Spinal cord (tissue), 10 donors: ENCODE results near the gene TMEM145. TPM values are rescaled to one million over a fixed set of nuclear protein-coding genes. Genes with fewer than 3 reads are reported as not detected.
A peak's percentile ranks its signal among the peaks of the same experiment; 100 is the strongest.

Experiments used
- DNase-seq, 6 donors: peaks; one replicate each; pipeline versions ENCODE4 v3.0.0 to v3.0.0-alpha.2; 2013 to 2015; ENCODE audit warnings: low spot score in 6 of 6, low read depth in 4 of 6
- H3K27ac ChIP-seq: one replicate; pipeline ENCODE4 v1.5.1; 2013; ENCODE audit warnings: low read depth, low read length, control low read depth
- H3K27me3 ChIP-seq: one replicate; pipeline ENCODE4 v1.6.1; 2013; ENCODE audit warnings: low read length; ENCODE audit not compliant: control insufficient read depth, insufficient read depth
- H3K36me3 ChIP-seq: one replicate; pipeline ENCODE4 v1.6.1; 2013; ENCODE audit warnings: low read length; ENCODE audit not compliant: control insufficient read depth, insufficient read depth
- H3K4me1 ChIP-seq: one replicate; pipeline ENCODE4 v1.6.1; 2013; ENCODE audit warnings: low read length; ENCODE audit not compliant: control insufficient read depth, insufficient read depth
- H3K4me3 ChIP-seq: one replicate; pipeline ENCODE4 v1.5.1; 2013; ENCODE audit warnings: low read depth, low read length, control low read depth
- H3K9me3 ChIP-seq: one replicate; pipeline ENCODE4 v1.6.1; 2013; ENCODE audit warnings: low read length; ENCODE audit not compliant: control insufficient read depth, insufficient read depth
- WGBS: methylation state at CpG from one replicate; pipeline ENCODE4 v1.1.5; 2013; ENCODE audit warnings: missing lambda C conversion rate; ENCODE audit not compliant: insufficient coverage; 5-methylcytosine and 5-hydroxymethylcytosine counted together
- polyA plus RNA-seq, 2 donors: library from polyadenylated mRNA; unstranded; fragments of 120-200 nt; gene quantifications; one replicate each; pipeline ENCODE4 v1.2.1, GENCODE V29; 2013; ENCODE audit not compliant: insufficient read length in 2 of 2
- total RNA-seq, 2 donors: library from RNA; depleted of rRNA in 1 of 2; stranded (reverse); fragments of 120-200 nt in 1 of 2; fragments of >200 nt in 1 of 2; gene quantifications; one replicate each; pipeline versions ENCODE4 v1.2.3 to v1.2.4, GENCODE V29; 2013 to 2014
- donor health status: healthy.

TMEM145 gene
- total and polyA plus RNA-seq, 4 donors = 11.5 to 119 (median 69.0) TPM

DNA sequence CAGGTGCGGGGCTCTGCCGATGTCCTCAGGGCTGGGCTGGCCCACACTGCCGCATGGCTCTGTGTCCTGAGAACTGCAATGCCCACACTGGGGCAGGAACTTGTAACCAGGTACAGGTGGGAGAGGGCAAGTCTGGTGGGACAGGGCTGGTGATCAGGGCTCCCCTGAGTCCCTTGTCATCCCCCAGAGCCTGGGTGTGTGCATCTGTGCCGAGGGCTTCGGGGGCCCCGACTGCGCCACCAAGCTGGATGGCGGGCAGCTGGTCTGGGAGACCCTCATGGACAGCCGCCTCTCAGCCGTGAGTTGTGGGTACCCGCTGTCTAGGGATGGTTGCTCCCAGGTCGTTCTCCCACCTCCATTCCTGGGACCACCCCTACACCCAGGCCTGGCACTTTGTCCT is 42.8 kb downstream of the TMEM145 start:
- Histone ChIP-seq H3K27me3 (no peaks in the 10 kb centered on the region), H3K27ac (no peak overlapping the region), H3K9me3 (no peaks in the 10 kb centered on the region), H3K36me3 (peaks cover 93% of the 10 kb centered on the region), H3K4me3 (no peak overlapping the region), H3K4me1 (peaks cover 34% of the 10 kb centered on the region)
- DNase-seq = no peak
- 94% methylated on average over 12 of the region's 12 CpGs for WGBS

DNA sequence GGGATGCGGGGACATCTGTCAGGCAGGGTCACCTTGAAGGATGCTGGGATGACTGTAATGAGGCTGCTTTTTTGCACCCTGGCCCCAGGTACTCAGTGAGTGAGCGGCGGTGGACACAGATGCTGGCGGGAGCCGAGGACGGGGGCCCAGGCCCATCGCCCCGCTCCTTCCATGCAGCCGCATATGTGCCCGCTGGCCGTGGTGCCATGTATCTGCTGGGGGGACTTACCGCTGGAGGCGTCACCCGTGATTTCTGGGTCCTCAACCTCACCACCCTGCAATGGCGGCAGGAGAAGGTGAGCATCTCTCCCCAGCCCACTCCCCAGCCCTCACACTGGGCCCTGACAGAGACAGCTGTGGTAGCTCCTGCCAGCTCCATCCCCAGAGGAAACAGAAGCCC is 43.6 kb downstream of the TMEM145 start:
- H3K4me3 ChIP-seq = no peak overlapping the region
- DNase-seq = no peak
- peaks cover 93% of the 10 kb centered on the region for H3K36me3 ChIP-seq
- peaks cover 27% of the 10 kb centered on the region for H3K4me1 ChIP-seq
- H3K27ac ChIP-seq = no peak overlapping the region
- WGBS = 98% methylated on average over 15 of the region's 15 CpGs
- no peaks in the 10 kb centered on the region for H3K9me3 ChIP-seq
- no peaks in the 10 kb centered on the region for H3K27me3 ChIP-seq

DNA sequence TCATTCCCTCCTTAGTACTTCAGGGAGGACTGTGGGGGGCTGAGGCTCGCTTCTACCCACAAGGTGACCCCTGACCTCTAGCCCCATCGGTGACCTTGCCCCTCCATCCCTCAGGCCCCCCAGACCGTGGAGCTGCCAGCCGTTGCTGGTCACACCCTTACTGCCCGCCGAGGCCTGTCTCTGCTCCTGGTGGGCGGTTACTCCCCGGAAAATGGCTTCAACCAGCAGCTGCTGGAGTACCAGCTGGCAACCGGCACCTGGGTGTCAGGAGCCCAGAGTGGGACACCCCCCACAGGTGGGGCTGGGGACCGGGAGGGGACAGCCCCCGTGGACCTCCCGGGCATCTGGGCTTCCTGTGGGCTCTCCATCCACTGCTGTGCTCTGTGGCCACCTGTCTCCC is 44.2 kb downstream of the TMEM145 start:
- DNase-seq = no peak
- Histone ChIP-seq H3K4me3 (no peak overlapping the region), H3K27me3 (no peaks in the 10 kb centered on the region), H3K36me3 (peaks cover 95% of the 10 kb centered on the region), H3K9me3 (no peaks in the 10 kb centered on the region), H3K4me1 (peaks cover 20% of the 10 kb centered on the region), H3K27ac (no peak overlapping the region)
- 96% methylated on average over 11 of the region's 12 CpGs for WGBS

DNA sequence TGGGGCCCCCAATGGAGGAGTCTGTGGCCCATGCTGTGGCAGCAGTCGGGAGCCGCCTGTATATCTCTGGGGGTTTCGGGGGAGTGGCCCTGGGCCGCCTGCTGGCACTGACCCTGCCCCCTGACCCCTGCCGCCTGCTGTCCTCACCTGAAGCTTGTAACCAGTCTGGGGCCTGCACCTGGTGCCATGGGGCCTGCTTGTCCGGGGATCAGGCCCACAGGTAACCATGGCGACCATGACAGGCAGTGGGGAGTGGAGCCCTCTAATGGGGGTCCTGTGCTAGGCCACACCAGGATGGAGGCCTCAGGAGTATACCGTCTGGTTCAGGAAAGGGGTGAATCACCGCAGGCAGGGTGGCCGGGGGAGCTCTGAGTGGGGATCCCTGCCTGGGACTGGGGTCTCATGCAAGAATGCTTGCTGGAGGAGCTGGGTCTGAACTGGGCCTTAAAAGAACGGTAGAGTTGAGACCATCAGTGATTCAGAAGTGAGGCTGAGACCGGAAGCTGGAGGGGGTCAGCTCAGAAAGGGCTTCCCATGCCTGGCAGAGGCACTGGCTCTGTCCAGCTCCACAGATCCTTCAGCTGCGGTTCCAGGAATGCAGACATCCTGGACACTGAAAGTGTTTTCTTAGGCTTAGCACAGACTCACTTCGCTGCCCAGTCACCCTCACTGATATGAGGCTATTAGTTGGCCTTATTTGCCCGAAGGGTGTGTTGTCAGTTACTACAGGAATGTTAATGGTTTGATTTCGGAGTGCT is 47.9 kb downstream of the TMEM145 start:
- Histone ChIP-seq H3K9me3 (no peaks in the 10 kb centered on the region), H3K4me3 (no peak overlapping the region), H3K36me3 (peaks cover 90% of the 10 kb centered on the region), H3K4me1 (peaks cover 7% of the 10 kb centered on the region), H3K27me3 (no peaks in the 10 kb centered on the region), H3K27ac (no peak overlapping the region)
- WGBS = 71% methylated on average over 13 of the region's 16 CpGs
- DNase-seq = no peak

DNA sequence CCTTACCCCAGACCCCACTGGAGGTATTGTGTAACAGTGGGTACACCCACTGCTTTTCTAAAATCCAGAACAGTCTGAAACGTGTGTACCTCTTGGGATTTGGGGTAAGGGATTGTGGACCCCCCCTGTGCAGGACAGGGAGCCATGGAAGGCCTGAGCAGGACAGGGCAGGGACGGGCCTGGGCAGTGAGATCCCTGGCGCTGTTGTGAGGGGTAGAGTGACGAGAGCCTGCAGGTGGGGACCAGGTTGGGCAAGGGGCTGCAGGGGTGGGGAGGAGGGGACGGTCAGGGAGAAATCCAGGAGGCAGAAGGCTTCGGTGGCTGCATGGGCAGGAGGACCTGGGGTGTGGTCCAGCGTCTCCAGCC is 48.4 kb downstream of the TMEM145 start:
- Histone ChIP-seq H3K36me3 (peaks cover 88% of the 10 kb centered on the region), H3K27me3 (no peaks in the 10 kb centered on the region), H3K4me3 (no peak overlapping the region), H3K4me1 (peaks cover 7% of the 10 kb centered on the region), H3K9me3 (no peaks in the 10 kb centered on the region), H3K27ac (no peak overlapping the region)
- no peak for DNase-seq
- WGBS = 93% methylated on average over 7 of the region's 7 CpGs

DNA sequence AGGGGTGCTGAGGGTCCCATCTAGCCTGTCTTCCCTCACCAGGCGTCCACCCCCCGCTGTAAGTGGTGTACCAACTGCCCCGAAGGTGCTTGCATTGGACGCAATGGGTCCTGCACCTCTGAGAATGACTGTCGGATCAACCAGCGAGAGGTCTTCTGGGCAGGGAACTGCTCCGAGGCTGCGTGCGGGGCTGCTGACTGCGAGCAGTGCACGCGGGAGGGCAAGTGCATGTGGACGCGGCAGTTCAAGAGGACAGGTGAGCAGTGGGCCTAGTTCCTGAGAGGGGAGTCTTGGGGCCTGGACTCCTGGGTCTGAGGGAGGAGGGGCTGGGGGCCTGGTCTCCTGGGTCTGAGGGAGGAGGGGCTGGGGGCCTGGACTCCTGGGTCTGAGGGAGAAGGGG is 49.2 kb downstream of the TMEM145 start:
- H3K4me1 ChIP-seq = peaks cover 7% of the 10 kb centered on the region
- DNase-seq = no peak
- H3K9me3 ChIP-seq = no peaks in the 10 kb centered on the region
- no peak overlapping the region for H3K4me3 ChIP-seq
- 96% methylated on average over 14 of the region's 14 CpGs for WGBS
- H3K27me3 ChIP-seq = no peaks in the 10 kb centered on the region
- H3K36me3 ChIP-seq = peaks cover 87% of the 10 kb centered on the region
- H3K27ac ChIP-seq = no peak overlapping the region

DNA sequence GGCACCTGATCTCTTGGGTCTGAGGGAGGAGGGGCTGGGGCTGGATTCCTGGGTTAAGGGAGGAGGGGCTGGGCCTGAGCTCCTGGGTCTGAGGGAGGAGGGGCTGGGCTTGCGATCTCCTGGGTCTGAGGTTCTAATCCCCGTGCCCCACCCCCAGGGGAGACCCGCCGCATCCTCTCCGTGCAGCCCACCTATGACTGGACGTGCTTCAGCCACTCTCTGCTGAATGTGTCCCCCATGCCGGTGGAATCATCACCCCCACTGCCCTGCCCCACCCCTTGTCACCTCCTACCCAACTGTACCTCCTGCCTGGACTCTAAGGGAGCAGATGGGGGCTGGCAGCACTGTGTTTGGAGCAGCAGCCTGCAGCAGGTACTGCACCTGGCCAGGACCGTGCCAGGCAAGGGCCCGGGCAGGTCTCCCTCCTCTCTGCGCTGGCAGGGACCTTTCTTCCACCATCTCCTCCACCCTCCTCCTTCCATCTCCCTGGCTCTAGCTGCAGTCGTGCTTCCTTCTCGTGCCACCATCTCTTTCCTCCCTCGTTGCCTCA is 49.9 kb downstream of the TMEM145 start:
- peaks cover 85% of the 10 kb centered on the region for H3K36me3 ChIP-seq
- H3K4me3 ChIP-seq = no peak overlapping the region
- DNase-seq = no peak
- no peaks in the 10 kb centered on the region for H3K27me3 ChIP-seq
- H3K4me1 ChIP-seq = peaks cover 7% of the 10 kb centered on the region
- 93% methylated on average over 11 of the region's 13 CpGs for WGBS
- no peak overlapping the region for H3K27ac ChIP-seq
- H3K9me3 ChIP-seq = no peaks in the 10 kb centered on the region

DNA sequence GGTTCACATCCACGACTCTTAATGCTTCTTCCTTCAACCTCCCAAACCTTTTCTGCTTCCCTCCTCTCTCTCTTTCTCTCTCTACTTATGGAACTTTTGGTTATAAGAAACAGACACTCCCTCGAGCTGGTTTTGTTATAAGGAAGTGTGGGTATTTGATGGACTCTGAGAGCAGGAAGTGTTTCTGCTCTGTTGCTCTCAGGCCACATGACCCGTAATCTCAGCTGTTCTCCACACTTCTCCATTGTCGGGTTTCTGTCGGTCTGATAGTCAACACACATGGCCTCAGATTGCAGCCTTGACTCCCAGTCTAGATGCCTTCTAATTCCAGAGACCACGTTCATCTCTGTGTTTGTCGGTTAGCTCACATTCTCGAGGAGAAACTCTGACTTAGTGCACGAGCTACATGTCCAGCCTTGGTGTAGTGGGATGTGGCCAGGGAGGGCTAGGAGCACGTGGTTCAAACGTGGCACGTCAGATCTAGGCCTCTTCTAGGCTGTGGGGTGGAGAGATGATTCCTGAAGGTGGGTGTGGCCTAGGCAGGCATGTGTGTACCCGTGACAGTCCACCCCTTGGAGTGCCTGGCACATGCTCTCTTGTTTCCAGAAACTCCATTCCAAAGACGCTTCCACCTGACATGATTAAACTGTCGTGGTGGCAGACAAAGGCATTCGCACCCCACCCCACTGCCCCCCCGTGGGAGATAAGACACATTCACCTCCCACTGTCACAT is 50.7 kb downstream of the TMEM145 start:
- Histone ChIP-seq H3K27me3 (no peaks in the 10 kb centered on the region), H3K4me3 (no peak overlapping the region), H3K4me1 (peaks cover 7% of the 10 kb centered on the region), H3K27ac (no peak overlapping the region), H3K36me3 (peaks cover 85% of the 10 kb centered on the region), H3K9me3 (no peaks in the 10 kb centered on the region)
- DNase-seq = no peak
- WGBS = 85% methylated on average over 15 of the region's 17 CpGs

DNA sequence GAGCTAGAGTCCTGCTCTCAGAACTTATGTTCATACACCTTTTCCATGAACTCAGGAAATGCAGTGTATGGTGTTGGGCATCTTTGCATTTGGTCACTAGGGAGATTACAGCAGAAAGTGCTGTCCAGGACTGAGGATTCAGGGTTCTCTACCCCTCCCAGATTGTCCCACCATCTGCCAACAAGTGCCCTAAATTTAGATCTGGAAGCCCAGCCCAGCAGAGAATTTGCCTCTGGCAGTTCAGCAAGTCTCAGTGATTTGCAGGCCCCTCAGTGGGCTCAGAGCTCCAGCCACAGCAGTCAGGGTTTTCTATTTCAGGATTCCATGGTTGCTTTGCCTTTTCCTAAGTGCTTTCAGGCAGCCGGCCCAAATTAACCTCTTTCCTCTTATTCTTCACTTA is 53.6 kb downstream of the TMEM145 start:
- WGBS = 40% methylated on average over 1 of the region's 1 CpG
- Histone ChIP-seq H3K36me3 (peaks cover 86% of the 10 kb centered on the region), H3K4me3 (no peak overlapping the region), H3K9me3 (no peaks in the 10 kb centered on the region), H3K27me3 (no peaks in the 10 kb centered on the region), H3K4me1 (peaks cover 7% of the 10 kb centered on the region), H3K27ac (no peak overlapping the region)
- peak in 1 of 6 donors; percentile 66 for DNase-seq
